GM18511 (cell line): ENCODE data around the gene FAM174B.

ENCODE experiments used
- ATAC-seq: cut with Tn5 transposase; IDR thresholded peaks from one replicate; pipeline ENCODE4 v1.9.1; 2021; ENCODE audit warnings: mild to moderate bottlenecking, moderate library complexity; ENCODE audit not compliant: unreplicated experiment

The FAM174B gene

GRCh38 chr15:92643849-92644815 lies 11.4 kb downstream of the FAM174B start:
- ATAC-seq, result peak; percentile 62

DNA sequence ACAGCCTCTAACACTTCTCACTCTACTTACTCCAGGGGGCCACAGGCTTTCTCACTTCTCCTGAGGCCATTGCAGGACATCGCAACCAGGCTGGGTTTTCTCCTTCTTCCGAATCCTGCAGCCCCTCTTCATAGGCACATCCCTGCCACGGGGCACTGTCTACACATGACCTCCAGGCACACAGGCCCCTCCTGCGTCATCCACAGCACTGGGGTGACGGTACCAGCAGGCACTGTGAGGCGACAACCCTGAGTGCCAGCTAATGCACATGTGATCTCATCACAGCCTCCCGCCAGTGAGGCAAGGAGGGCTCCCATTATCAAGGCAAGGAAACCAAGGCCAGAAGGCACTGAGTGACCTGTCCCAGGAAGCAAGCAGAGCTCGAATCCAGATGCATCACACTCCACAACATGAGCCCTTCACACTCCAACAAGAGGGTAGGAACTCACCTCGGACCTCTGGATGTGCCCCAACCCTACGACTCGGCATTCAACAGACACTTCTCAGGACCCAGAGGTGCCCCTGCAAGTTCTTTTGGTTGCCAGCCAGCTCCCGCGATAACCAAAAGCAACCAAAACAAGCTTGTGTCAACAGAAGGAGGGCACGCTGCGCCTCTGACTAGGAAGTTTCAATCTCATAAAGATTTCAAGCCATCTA lies 16.7 kb downstream of the FAM174B start:
- ATAC-seq, result peak; percentile 12

- peak; percentile 38 for ATAC-seq
Observed at GRCh38 chr15:92638291-92638708, 17.3 kb downstream of the FAM174B start.

GRCh38 chr15:92637626-92638025 lies 17.9 kb downstream of the FAM174B start:
- no peak for ATAC-seq

GRCh38 chr15:92636908-92637481 lies 18.6 kb downstream of the FAM174B start:
- ATAC-seq, result peak; percentile 59

DNA sequence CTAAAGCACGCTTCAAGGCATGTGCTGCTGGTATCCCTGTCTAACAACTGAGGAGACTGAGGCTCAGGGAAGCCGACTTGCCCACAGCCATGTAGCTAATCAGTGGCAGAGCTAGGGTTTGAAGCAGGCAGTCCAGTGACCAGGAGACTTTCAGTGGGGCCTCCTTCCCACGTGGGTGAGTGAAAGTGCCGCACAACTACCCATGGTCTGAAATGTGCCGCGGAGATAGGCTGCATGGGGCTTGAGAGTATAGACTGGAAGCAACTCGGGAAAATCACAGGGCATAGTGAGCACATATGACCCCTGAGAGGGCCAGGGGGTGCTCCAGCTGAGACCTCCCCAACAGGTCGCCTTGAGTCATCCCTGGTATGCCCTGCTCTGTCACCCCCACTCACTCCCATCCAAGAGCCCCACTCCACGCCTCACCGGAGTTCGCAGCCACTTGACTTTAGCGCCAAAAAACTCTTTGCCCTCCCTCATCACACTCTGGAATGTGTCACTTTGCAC lies 19.1 kb downstream of the FAM174B start:
- no peak for ATAC-seq

- no peak for ATAC-seq
Observed at GRCh38 chr15:92634671-92635201, 20.8 kb downstream of the FAM174B start.

- no peak for ATAC-seq
Observed at GRCh38 chr15:92634060-92634459, 21.5 kb downstream of the FAM174B start.

- ATAC-seq, result no peak
Observed at GRCh38 chr15:92633418-92633817, 22.2 kb downstream of the FAM174B start.

DNA sequence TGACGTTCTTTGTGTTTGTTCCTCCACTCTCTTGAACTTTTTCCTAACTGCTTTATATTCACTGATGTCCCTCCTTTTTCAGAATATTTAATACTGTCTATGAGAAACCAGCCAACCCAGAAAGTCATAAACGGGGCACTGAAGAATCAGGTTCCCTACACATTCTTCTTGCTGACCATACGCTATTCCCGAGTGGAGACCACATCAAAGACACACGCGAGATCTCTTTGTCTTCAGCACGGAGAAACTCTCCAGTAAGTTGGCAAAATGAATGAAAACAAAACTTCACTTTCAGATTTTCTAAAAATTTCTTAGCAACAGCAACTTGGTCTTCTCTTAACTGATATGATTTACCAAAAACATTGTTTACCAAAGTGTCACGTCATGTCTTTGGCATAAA lies 22.6 kb downstream of the FAM174B start:
- ATAC-seq, result no peak

GRCh38 chr15:92631721-92632120 lies 23.9 kb downstream of the FAM174B start:
- no peak for ATAC-seq

- ATAC-seq, result peak; percentile 29
Observed at GRCh38 chr15:92629975-92630626, 25.5 kb downstream of the FAM174B start.

DNA sequence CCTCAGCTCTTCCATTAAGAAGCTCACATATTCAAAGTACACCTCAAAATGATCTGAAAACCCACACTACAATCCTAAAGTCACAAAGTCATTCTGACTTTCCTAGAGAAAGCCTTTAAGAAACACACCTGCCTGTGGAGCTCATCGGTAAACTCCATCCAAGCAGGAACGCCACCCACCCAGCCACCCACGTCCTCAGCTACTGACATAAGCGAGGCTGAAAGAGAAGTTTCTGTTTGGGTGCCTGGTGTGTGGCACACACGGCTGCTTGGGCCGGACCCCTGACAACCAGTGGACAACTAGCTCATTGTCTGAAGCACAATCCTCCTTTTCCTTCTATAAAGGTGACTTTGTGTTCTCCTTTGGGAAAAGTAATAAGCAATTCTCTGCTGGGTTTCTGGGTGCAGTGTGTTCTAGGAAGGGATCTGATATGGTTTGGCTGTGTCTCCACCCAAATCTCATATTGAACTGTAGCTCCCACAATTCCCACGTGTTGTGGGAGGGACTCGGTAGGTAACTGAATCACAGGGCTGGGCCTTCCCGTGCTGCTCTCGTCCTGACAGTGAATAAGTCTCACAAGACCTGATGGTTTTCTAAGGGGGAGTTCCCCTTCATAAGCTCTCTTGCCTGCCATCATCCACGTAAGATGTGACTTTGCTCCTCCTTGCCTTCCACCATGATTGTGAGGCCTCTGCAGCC lies 26.1 kb downstream of the FAM174B start:
- no peak for ATAC-seq

GRCh38 chr15:92627014-92627413 lies 28.6 kb downstream of the FAM174B start:
- ATAC-seq, result no peak

DNA sequence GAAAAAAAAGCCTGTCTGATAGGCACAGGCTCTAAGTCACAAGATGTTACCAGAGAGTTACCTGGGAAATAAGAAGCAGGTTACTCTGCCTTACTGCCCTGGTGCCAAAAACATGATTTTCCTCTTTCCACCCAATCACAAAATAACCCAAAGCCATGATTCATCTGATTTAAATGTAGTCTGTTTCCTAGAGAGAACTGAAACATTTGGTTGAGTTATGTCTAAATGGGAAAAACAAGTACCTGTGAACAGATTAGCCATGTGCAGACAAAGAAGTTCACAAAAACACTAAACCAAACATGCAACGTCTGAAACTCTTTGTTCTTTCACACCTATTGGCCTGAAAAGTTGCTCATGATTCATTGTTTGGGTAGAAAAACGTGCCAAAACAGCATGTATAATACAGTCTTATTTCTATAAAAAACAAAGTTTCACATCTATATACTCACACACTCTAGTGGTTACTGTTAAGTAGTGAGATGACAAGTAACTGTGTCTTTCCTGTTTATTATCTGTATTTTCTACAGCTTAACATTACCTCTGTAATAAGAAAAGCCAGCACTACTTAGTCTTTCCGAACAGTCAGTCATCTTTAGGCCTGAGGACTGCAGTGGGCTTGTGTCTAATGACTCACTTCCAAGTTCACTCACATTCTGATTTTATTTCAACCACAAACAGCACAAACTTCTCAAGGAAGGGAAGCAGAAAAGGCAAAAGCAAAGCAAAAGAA lies 30.2 kb downstream of the FAM174B start:
- ATAC-seq, result peak; percentile 73

GRCh38 chr15:92624401-92624991 lies 31.1 kb downstream of the FAM174B start:
- ATAC-seq, result no peak

- ATAC-seq, result no peak
Observed at GRCh38 chr15:92623435-92623834, 32.1 kb downstream of the FAM174B start.

DNA sequence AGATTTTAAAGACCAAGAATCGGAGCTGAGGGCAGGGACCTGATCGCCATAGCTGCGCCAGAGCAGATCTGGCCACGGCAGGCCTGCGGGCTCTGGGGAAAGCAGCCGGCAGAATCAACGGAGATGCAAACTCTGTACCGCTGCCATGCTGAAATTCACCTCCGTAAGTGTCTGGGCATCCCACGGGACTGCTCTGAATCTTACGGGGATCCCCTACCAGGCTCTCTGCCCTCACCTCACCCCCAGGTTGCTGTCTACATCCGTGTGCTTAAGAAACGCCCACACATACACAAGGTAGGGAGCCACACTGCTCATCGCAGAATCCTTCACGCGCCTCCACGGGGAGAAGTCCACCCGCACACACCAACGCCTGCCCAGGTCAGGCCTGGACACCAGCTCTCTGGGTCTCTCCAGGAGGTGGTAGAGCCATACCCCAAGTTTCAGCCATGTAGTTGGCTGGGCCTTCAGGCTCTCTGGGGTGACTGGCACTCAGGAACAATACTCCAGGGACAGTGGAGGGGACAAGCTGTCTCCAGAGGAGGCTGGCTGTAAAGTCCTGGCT lies 33.5 kb downstream of the FAM174B start:
- no peak for ATAC-seq

- no peak for ATAC-seq
Observed at GRCh38 chr15:92620991-92621390, 34.6 kb downstream of the FAM174B start.
